GM18951 (cell line): ENCODE measurements around the gene C16orf89.
"Not testable (repeated sequence)": the region's sequence is repeated elsewhere in the genome, so short reads cannot be mapped to it uniquely, and the experiment has no call there.

Experiments used
- POLR2A ChIP-seq: IDR thresholded peaks from 4 replicates; pipeline ENCODE4 v1.6.1; 2011; ENCODE audit warnings: mild to moderate bottlenecking; ENCODE audit not compliant: insufficient read length, insufficient read depth; ENCODE audit errors: extremely low read depth
- in situ Hi-C: fragments of 300-500 bp; cut with MboI; formaldehyde crosslinking; loops from one replicate; pipeline ENCODE4 v1.12.0; 2022; ENCODE audit warnings: low sequenced_read_pairs, mixed read lengths, inconsistent platforms; ENCODE audit not compliant: unreplicated experiment

The C16orf89 gene

GRCh38 chr16:5054876-5055865 is 10.6 kb downstream of the C16orf89 start:
- no peak for TF ChIP-seq POLR2A
- in situ Hi-C loops = no loop called here

GRCh38 chr16:5046914-5047313 is 18.8 kb downstream of the C16orf89 start:
- in situ Hi-C loops = no loop called here
- TF ChIP-seq POLR2A = no peak

GRCh38 chr16:5045499-5046115 is 20.1 kb downstream of the C16orf89 start:
- no peak for TF ChIP-seq POLR2A

GRCh38 chr16:5044581-5044980 is 21.2 kb downstream of the C16orf89 start:
- in situ Hi-C loops = not testable (repeated sequence)

More at GRCh38 chr16:5045499-5046115, 20.1 kb downstream of the C16orf89 start:
- in situ Hi-C loops = no loop called here

GRCh38 chr16:5044011-5044540 is 21.7 kb downstream of the C16orf89 start:
- no peak for TF ChIP-seq POLR2A
- in situ Hi-C loops = no loop called here

GRCh38 chr16:5042574-5043171 is 23.1 kb downstream of the C16orf89 start:
- in situ Hi-C loops = no loop called here
- no peak for TF ChIP-seq POLR2A

GRCh38 chr16:5041600-5042133 is 24.1 kb downstream of the C16orf89 start:
- in situ Hi-C loops = no loop called here
- TF ChIP-seq POLR2A = no peak

- in situ Hi-C loops = no loop called here
- no peak for TF ChIP-seq POLR2A
Observed at GRCh38 chr16:5040451-5040850, 25.3 kb downstream of the C16orf89 start.

- TF ChIP-seq POLR2A = no peak
- in situ Hi-C loops = no loop called here
Observed at GRCh38 chr16:5036228-5037156, 29.3 kb downstream of the C16orf89 start.

- in situ Hi-C loops = no loop called here
- TF ChIP-seq POLR2A = no peak
Observed at GRCh38 chr16:5035909-5036227, 29.9 kb downstream of the C16orf89 start.

GRCh38 chr16:5034167-5034523 is 31.6 kb downstream of the C16orf89 start:
- TF ChIP-seq POLR2A = no peak
- in situ Hi-C loops = no loop called here
